ENCODE results near the gene PLAAT1.
A peak's percentile ranks its signal among the peaks of the same experiment; 100 is the strongest.

PLAAT1 gene

GRCh38 chr3:193240850-193241706, at the start of gene PLAAT1:
PLAAT1 (plus strand) TSS chr3:193241222; CDS start chr3:193255651, 14,429 bp downstream.
- peak; percentile 8 for DNase-seq (ENCODE audit: low spot score)

- no peak for DNase-seq (ENCODE audit: low spot score)
Measured at GRCh38 chr3:193194371-193194770, 46.7 kb upstream of the PLAAT1 start.

GRCh38 chr3:193196746-193197145, 44.3 kb upstream of the PLAAT1 start:
- DNase-seq (ENCODE audit: low spot score) = no peak

- DNase-seq (ENCODE audit: low spot score) = no peak
Measured at GRCh38 chr3:193207290-193208273, 33.4 kb upstream of the PLAAT1 start.

- no peak for DNase-seq (ENCODE audit: low spot score)
Measured at GRCh38 chr3:193210618-193211017, 30.4 kb upstream of the PLAAT1 start.

- no peak for DNase-seq (ENCODE audit: low spot score)
Measured at GRCh38 chr3:193211173-193211572, 29.8 kb upstream of the PLAAT1 start.

GRCh38 chr3:193211984-193212383, 29.0 kb upstream of the PLAAT1 start:
- no peak for DNase-seq (ENCODE audit: low spot score)

- DNase-seq (ENCODE audit: low spot score) = no peak
Measured at GRCh38 chr3:193212844-193213243, 28.2 kb upstream of the PLAAT1 start.

- DNase-seq (ENCODE audit: low spot score) = no peak
Measured at GRCh38 chr3:193214445-193214844, 26.6 kb upstream of the PLAAT1 start.

- DNase-seq (ENCODE audit: low spot score) = no peak
Measured at GRCh38 chr3:193225302-193226125, 15.5 kb upstream of the PLAAT1 start.

GRCh38 chr3:193228206-193228605, 12.8 kb upstream of the PLAAT1 start:
- DNase-seq (ENCODE audit: low spot score) = no peak

- no peak for DNase-seq (ENCODE audit: low spot score)
Measured at GRCh38 chr3:193229851-193230420, 11.1 kb upstream of the PLAAT1 start.

- DNase-seq (ENCODE audit: low spot score) = no peak
Measured at GRCh38 chr3:193230610-193231009, 10.4 kb upstream of the PLAAT1 start.

- DNase-seq (ENCODE audit: low spot score) = no peak
Measured at GRCh38 chr3:193231201-193231600, 9.8 kb upstream of the PLAAT1 start.

GRCh38 chr3:193236599-193236998, 4.4 kb upstream of the PLAAT1 start:
- DNase-seq (ENCODE audit: low spot score) = no peak

GRCh38 chr3:193237030-193237429, 4.0 kb upstream of the PLAAT1 start:
- no peak for DNase-seq (ENCODE audit: low spot score)

GRCh38 chr3:193240436-193240849, 579 bp upstream of the PLAAT1 start:
- DNase-seq (ENCODE audit: low spot score) = no peak

- DNase-seq (ENCODE audit: low spot score) = no peak
Measured at GRCh38 chr3:193241716-193242115, 694 bp downstream of the PLAAT1 start.

GRCh38 chr3:193243571-193243970, 2.5 kb downstream of the PLAAT1 start:
- DNase-seq (ENCODE audit: low spot score) = no peak

- DNase-seq (ENCODE audit: low spot score) = no peak
Measured at GRCh38 chr3:193248848-193249468, 7.9 kb downstream of the PLAAT1 start.

- DNase-seq (ENCODE audit: low spot score) = no peak
Measured at GRCh38 chr3:193250492-193250891, 9.5 kb downstream of the PLAAT1 start.
